Mesendoderm (in vitro differentiated cells): ENCODE results near the gene KRTAP5-1.

Source experiments
- DNase-seq: peaks from one replicate; pipeline ENCODE4 v3.0.0; 2013
- H2AK5ac ChIP-seq: 2 replicates; pipeline ENCODE4 v1.6.1; 2013; ENCODE audit warnings: low read length, inconsistent platforms
- H2BK120ac ChIP-seq: 2 replicates; pipeline ENCODE4 v1.6.1; 2013; ENCODE audit warnings: low read depth, mild to moderate bottlenecking, low read length, moderate library complexity, mixed read lengths
- H2BK15ac ChIP-seq: replicated peaks from 2 replicates; pipeline ENCODE4 v1.6.1; 2013; ENCODE audit warnings: low read depth, mild to moderate bottlenecking, moderate library complexity
- H2BK5ac ChIP-seq: 2 replicates; pipeline ENCODE4 v1.6.1; 2013; ENCODE audit warnings: low read length, inconsistent platforms
- H3K18ac ChIP-seq: 2 replicates; pipeline ENCODE4 v1.6.1; 2013; ENCODE audit warnings: mild to moderate bottlenecking, low read length, mixed read lengths
- H3K23ac ChIP-seq: one replicate; pipeline ENCODE4 v1.6.1; 2013; ENCODE audit warnings: low read length
- H3K27ac ChIP-seq: 2 replicates; pipeline ENCODE4 v1.5.1; 2013; ENCODE audit warnings: low read depth, mild to moderate bottlenecking, inconsistent platforms, low read length, moderate library complexity
- H3K27me3 ChIP-seq: 2 replicates; pipeline ENCODE4 v1.6.1; 2013; ENCODE audit warnings: low read length, control low read depth, mild to moderate bottlenecking, inconsistent platforms; ENCODE audit not compliant: insufficient read depth, poor library complexity
- H3K36me3 ChIP-seq: 2 replicates; pipeline ENCODE4 v1.6.1; 2013; ENCODE audit warnings: low read length, inconsistent platforms; ENCODE audit not compliant: control insufficient read depth, insufficient read depth
- H3K4ac ChIP-seq: one replicate; pipeline ENCODE4 v1.6.1; 2013; ENCODE audit warnings: low read depth, mild to moderate bottlenecking, low read length, moderate library complexity
- H3K4me1 ChIP-seq: 2 replicates; pipeline ENCODE4 v1.6.1; 2013; ENCODE audit warnings: low read depth, low read length, inconsistent platforms; ENCODE audit not compliant: control insufficient read depth
- H3K4me2 ChIP-seq: 2 replicates; pipeline ENCODE4 v1.6.1; 2013; ENCODE audit warnings: low read length
- H3K4me3 ChIP-seq: 2 replicates; pipeline ENCODE4 v1.5.1; 2013; ENCODE audit warnings: mild to moderate bottlenecking, low read length
- H3K56ac ChIP-seq: one replicate; pipeline ENCODE4 v1.6.1; 2013; ENCODE audit warnings: low read length
- H3K79me1 ChIP-seq: 2 replicates; pipeline ENCODE4 v1.6.1; 2013; ENCODE audit warnings: low read length, inconsistent platforms
- H3K79me2 ChIP-seq: 2 replicates; pipeline ENCODE4 v1.6.1; 2013; ENCODE audit warnings: mild to moderate bottlenecking, low read length; ENCODE audit not compliant: control insufficient read depth, insufficient read depth
- H3K9ac ChIP-seq: 2 replicates; pipeline ENCODE4 v1.6.1; 2013; ENCODE audit warnings: low read length, inconsistent platforms
- H4K5ac ChIP-seq: one replicate; pipeline ENCODE4 v1.6.1; 2013; ENCODE audit warnings: low read length
- H4K8ac ChIP-seq: one replicate; pipeline ENCODE4 v1.6.1; 2013; ENCODE audit warnings: low read depth, mild to moderate bottlenecking, control low read depth, low read length, moderate library complexity
- WGBS: extraction: QIAGEN DNeasy Blood & Tissue Kit; methylation state at CpG from one replicate; pipeline ENCODE4 v1.1.7; 2013; ENCODE audit warnings: low lambda C conversion rate, missing lambda C conversion rate; ENCODE audit not compliant: insufficient coverage; ENCODE audit errors: extremely low coverage; 5-methylcytosine and 5-hydroxymethylcytosine counted together

KRTAP5-1 gene

DNA sequence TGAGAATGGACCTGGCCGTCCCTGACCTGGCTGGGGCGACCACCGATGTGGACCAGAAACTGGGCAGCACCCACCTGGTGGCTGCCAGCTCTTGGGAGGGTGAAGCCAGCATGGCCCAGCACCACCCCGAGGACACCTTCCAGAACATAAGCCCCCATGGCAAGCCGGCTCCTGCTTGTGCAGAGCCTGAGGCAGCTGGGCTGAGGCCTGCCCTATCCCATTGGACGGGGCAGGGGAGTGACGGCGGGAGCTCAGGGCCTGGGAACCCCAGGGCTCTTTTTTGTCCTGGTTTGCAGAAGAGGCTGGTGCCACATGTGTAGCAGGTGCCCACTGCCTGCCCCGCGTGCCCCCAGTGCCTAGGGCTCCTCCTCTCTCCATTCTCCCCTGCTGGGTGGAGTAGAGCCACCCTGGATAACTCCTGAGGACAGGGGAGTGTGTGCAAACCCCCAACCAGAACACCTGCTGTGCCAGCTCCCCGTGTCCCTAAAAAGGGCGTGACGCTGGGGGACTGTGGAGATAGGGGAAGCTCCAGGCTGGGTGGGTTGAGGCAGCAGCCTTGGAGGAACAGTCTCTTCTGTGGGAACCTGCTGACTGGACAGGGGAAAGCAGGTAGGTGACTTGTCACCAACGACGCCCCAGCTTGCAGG is 25.0 kb downstream of the KRTAP5-1 start:
- Histone ChIP-seq H4K8ac (no peak overlapping the region), H2BK5ac (no peak overlapping the region), H3K56ac (no peak overlapping the region), H3K23ac (no peak overlapping the region), H3K4me3 (no peak overlapping the region), H2BK15ac (no peak overlapping the region), H3K18ac (no peak overlapping the region), H3K79me2 (no peaks in the 10 kb centered on the region), H3K4me2 (no peak overlapping the region), H3K79me1 (no peaks in the 10 kb centered on the region), H3K9ac (no peak overlapping the region), H4K5ac (no peak overlapping the region), H3K27me3 (peaks cover 9% of the 10 kb centered on the region), H3K36me3 (no peaks in the 10 kb centered on the region), H3K4me1 (no peaks in the 10 kb centered on the region), H3K27ac (no peak overlapping the region), H3K4ac (no peak overlapping the region), H2AK5ac (no peak overlapping the region), H2BK120ac (no peak overlapping the region)
- no CpG with 5 or more reads among the region's 15 CpGs for WGBS
- no peak for DNase-seq

DNA sequence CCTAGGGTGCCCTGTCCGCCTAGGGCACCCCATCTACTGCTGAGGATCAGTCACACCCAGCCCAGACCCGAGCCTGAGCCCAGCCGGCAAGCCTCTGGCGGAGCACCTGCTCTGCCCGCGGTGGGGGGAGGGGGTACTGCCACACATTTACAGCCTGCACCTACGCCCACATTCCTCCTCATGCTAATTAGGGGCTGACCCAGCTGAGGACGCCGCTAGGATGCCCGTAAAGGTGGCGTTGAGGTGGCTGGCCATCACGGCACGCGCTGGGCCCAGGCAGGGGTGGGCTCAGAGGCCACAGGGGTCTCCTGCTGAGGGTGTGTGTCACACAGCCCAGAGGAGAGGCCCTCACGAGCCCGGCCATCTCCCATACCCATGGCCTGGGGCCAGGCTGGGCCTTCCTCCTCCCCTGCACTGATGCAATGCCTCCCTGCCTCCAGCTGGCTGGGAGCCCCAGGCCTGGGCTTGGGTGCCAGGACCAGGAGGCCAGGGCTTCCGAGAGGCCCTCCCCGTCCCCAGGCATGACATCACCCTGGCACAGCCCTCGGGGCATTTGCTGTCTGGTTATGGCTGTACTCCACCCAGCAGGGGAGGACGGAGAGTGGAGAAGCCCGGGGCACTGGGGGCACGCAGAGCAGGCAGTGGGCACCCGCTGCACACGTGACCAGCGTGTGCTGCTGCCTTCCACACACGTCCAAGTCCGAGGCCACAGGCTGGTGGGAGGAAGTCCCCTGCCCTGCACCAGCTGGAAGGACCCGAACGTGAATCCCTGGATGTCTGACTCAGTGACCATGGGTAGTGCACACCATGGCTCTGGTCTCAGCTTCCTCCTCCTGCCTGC is 25.8 kb downstream of the KRTAP5-1 start:
- no peak overlapping the region for H3K9ac ChIP-seq
- H3K79me1 ChIP-seq, result no peaks in the 10 kb centered on the region
- no peak overlapping the region for H3K27ac ChIP-seq
- H3K36me3 ChIP-seq, result no peaks in the 10 kb centered on the region
- H2BK120ac ChIP-seq, result no peak overlapping the region
- H4K5ac ChIP-seq, result no peak overlapping the region
- no peak overlapping the region for H2AK5ac ChIP-seq
- no peak overlapping the region for H3K56ac ChIP-seq
- no peak overlapping the region for H2BK5ac ChIP-seq
- H3K18ac ChIP-seq, result no peak overlapping the region
- no peak overlapping the region for H3K4me3 ChIP-seq
- peaks cover 9% of the 10 kb centered on the region for H3K27me3 ChIP-seq
- no peak overlapping the region for H2BK15ac ChIP-seq
- peak; percentile 53 for DNase-seq
- WGBS, result no CpG with 5 or more reads among the region's 29 CpGs
- no peak overlapping the region for H3K4me2 ChIP-seq
- no peak overlapping the region for H3K23ac ChIP-seq
- H3K4me1 ChIP-seq, result no peaks in the 10 kb centered on the region
- H3K79me2 ChIP-seq, result no peaks in the 10 kb centered on the region
- H4K8ac ChIP-seq, result no peak overlapping the region
- H3K4ac ChIP-seq, result no peak overlapping the region

DNA sequence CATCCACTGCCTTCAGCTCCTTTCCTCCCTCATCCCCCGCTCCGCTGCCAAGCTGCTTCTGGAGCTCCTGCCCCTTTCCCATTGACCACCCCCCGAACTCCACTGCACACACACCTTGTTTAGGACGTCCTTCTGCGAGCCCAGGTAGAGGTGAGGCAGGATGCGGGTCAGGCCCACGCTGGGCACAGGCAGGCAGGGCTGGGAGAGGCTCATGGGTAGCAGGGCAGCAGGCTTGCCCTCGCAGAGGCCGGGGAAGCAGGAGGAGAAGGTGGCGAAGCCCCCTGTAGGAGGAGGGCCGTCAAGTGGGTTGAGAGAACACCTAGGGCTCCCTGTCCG is 26.3 kb downstream of the KRTAP5-1 start:
- H3K36me3 ChIP-seq, result no peaks in the 10 kb centered on the region
- H4K8ac ChIP-seq, result no peak overlapping the region
- no peak overlapping the region for H3K9ac ChIP-seq
- no CpG with 5 or more reads among the region's 12 CpGs for WGBS
- DNase-seq, result no peak
- H3K4ac ChIP-seq, result no peak overlapping the region
- H3K23ac ChIP-seq, result no peak overlapping the region
- no peak overlapping the region for H2BK120ac ChIP-seq
- no peaks in the 10 kb centered on the region for H3K79me1 ChIP-seq
- H4K5ac ChIP-seq, result no peak overlapping the region
- H3K18ac ChIP-seq, result no peak overlapping the region
- no peak overlapping the region for H3K56ac ChIP-seq
- H3K4me1 ChIP-seq, result no peaks in the 10 kb centered on the region
- H3K4me2 ChIP-seq, result no peak overlapping the region
- H2BK5ac ChIP-seq, result no peak overlapping the region
- no peak overlapping the region for H3K4me3 ChIP-seq
- no peak overlapping the region for H2BK15ac ChIP-seq
- H2AK5ac ChIP-seq, result no peak overlapping the region
- no peak overlapping the region for H3K27ac ChIP-seq
- no peaks in the 10 kb centered on the region for H3K79me2 ChIP-seq
- peaks cover 11% of the 10 kb centered on the region for H3K27me3 ChIP-seq

DNA sequence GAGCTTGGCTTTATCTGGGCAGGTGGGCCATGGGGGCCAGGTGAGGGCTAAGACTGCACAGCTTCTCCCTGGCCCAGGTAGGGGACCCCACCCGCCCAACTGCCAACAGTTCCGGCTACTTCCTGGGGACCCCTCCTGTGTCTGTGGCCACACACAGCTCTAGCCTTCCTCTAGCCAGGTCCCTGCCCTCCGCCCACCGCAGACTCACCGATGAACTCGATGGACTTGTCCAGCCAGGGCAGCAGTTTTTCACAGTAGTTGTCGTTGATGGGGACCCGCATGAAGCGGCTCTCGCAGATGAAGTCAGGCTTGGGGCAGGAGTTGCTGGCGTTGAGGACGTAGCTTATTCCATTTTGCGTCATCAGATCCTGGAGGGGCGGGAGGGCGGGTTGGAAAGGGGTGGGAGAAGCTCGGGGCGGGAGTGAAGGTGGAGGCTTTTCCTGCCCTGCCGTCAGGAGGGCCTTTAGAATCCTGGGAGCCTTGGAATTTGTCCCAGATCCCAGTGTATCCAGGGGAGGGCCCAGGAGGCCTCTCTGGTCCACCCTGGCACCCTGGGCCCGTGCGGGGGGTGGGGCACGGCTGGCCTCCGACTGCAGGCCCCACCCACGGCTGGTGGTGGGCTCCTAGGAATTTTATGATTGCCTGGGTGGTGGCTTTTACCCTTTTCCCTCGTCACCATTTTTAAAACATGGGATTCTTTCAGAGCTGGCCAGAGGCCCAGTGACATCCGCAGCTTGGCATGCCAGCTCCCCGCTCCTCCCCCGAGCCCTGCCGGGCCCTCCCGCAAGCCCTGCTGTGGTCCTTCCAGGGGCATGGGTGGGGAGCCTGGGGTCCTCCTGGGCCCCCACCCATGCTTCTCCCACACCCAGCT is 26.9 kb downstream of the KRTAP5-1 start:
- Histone ChIP-seq H2BK120ac (no peak overlapping the region), H3K27me3 (peaks cover 12% of the 10 kb centered on the region), H4K8ac (no peak overlapping the region), H3K23ac (no peak overlapping the region), H2AK5ac (no peak overlapping the region), H3K79me1 (no peaks in the 10 kb centered on the region), H3K56ac (no peak overlapping the region), H3K4me1 (no peaks in the 10 kb centered on the region), H2BK15ac (no peak overlapping the region), H3K27ac (no peak overlapping the region), H3K4me2 (no peak overlapping the region), H3K4ac (no peak overlapping the region), H3K4me3 (no peak overlapping the region), H3K18ac (no peak overlapping the region), H3K36me3 (no peaks in the 10 kb centered on the region), H4K5ac (no peak overlapping the region), H2BK5ac (no peak overlapping the region), H3K79me2 (no peaks in the 10 kb centered on the region), H3K9ac (no peak overlapping the region)
- no peak for DNase-seq
- WGBS, result no CpG with 5 or more reads among the region's 29 CpGs

DNA sequence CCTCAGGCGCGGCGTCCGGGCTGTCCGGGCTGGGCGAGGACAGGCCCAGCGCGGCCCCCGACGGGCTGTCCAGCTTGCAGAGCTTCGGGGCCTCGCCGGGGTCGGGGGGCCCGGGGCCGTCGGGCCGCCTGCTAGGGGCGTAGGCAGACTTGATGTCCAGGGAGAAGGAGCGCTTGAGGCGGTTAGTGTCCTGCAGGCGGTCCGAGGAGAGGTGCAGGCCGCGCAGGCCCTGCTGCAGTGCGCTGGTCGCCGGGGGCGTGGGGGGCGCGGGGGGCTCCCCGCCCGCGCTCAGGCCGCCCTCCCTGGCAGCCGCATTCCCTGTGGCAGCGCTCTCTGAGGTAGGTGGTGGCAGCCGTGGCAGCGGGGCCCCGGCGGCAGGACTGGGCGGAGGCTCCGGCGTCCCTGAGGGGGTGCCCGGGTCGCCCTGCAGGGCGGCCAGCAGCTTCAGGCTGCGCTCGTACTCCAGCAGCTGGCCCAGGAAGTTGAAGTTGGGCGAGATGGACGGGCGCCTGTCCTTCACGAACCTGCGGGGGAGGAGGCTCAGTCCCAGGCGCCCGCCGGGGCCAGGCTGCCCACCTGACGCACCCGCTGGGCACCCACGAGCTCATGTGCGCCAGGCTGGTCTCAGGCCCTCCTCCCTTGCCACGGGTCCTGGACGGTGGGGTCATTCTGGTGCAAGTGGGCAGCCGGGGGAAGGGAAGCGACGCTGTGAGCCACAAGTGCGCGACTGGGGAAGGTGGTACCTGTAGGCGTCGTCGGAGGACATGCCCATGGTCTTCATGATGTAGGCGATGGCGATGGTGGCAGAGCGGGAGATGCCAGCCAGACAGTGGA is 27.8 kb downstream of the KRTAP5-1 start:
- Histone ChIP-seq H3K27me3 (peaks cover 15% of the 10 kb centered on the region), H2AK5ac (no peak overlapping the region), H4K5ac (no peak overlapping the region), H3K79me1 (no peaks in the 10 kb centered on the region), H3K36me3 (no peaks in the 10 kb centered on the region), H3K27ac (no peak overlapping the region), H2BK120ac (no peak overlapping the region), H3K4me2 (no peak overlapping the region), H3K4me1 (no peaks in the 10 kb centered on the region), H3K56ac (no peak overlapping the region), H3K23ac (no peak overlapping the region), H4K8ac (no peak overlapping the region), H3K4me3 (no peak overlapping the region), H3K4ac (no peak overlapping the region), H3K79me2 (no peaks in the 10 kb centered on the region), H2BK5ac (no peak overlapping the region), H2BK15ac (no peak overlapping the region), H3K9ac (no peak overlapping the region), H3K18ac (no peak overlapping the region)
- WGBS, result no CpG with 5 or more reads among the region's 74 CpGs
- DNase-seq, result no peak
